NCI-H510A (cell line): Measurements from ENCODE around the gene HNMT.
"Not testable (repeated sequence)": the region's sequence is repeated elsewhere in the genome, so short reads cannot be mapped to it uniquely, and the experiment has no call there.

Source experiments
- DNase-seq: peaks from one replicate; lab custom pipeline; 2025; lab: John Stamatoyannopoulos, UW

Gene HNMT

GRCh38 chr2:137964066-137964858 is at the start of gene HNMT:
Gene HNMT, plus strand, starts transcription at chr2:137964473. Its CDS starts 19 bp downstream, at chr2:137964492.
- no peak for DNase-seq

DNA sequence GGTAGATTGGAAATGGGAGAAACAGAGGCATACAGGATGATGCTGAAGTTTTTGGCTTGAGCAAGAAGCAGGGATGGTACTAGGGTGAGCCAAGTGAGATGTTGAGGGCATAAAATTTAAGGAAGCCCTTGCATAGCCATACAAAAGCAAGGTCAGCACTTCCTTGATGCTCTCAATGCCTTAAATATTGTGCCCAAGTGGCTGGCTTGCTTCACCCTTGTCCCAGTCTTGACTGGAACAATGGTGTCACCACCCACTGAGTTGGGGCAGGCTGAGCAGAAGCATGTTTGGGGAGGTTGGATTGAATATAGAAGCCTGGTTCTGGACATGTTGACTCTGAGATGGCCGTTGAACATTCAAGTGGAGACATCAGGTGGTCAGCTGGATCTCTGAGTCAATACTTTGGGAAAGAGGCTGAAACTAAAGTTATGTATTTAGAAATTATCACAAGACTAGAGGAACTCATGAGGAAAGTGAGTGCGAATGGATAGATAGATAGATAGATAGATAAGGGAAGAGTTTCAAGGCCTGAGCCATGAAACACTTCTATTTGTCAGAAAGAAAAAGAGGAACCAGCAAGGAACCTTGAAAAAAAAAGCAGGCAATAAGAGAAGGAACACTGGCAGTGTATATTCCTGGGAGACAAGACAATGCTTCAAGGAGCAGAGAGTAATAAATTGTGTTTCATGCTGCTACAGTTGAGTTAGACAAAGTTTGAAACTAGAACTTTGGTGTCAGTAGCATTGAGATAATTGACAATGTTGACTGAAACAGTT is 43.0 kb upstream of the HNMT start:
- no peak for DNase-seq

- not testable (repeated sequence) for DNase-seq
Measured at GRCh38 chr2:137922171-137922570, 42.1 kb upstream of the HNMT start.

GRCh38 chr2:137924019-137924418 is 40.3 kb upstream of the HNMT start:
- DNase-seq, result no peak

DNA sequence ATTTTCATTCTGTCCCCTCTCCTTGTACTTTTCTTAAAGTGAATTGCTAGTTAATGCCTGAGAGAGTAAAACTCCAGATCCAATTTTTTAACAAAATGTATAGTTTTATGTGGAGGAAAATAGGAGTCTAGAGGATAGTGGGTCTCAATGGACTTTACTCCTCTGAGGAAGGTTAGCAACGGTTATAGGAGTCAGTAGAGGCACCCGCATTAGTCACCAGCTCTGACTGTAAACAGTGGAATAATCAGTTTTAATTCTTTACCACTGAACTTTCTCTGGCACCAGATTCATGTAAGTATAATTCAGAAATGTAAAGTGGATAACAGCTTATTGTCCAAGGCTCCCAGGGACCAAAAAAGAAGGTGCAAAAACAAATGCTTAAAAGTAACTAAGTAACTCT is 38.7 kb upstream of the HNMT start:
- DNase-seq, result no peak

DNA sequence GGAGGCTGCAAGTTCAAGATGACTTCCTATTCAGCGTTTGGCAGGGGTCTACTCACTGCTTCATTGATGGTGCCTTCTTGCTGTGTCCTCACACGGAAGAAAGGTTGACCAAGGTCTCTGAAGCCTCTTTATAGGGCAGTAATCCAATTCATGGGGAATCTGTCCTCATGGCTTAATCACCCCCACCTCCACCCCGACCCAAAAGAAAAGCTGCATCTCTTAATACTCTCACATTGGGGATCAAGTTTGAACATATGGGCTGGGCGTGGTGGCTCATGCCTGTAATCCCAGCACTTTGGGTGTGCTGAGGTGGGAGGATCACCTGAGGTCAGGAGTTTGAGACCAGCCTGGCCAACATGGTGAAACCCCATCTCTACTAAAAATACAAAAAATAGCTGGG is 36.4 kb upstream of the HNMT start:
- no peak for DNase-seq

DNA sequence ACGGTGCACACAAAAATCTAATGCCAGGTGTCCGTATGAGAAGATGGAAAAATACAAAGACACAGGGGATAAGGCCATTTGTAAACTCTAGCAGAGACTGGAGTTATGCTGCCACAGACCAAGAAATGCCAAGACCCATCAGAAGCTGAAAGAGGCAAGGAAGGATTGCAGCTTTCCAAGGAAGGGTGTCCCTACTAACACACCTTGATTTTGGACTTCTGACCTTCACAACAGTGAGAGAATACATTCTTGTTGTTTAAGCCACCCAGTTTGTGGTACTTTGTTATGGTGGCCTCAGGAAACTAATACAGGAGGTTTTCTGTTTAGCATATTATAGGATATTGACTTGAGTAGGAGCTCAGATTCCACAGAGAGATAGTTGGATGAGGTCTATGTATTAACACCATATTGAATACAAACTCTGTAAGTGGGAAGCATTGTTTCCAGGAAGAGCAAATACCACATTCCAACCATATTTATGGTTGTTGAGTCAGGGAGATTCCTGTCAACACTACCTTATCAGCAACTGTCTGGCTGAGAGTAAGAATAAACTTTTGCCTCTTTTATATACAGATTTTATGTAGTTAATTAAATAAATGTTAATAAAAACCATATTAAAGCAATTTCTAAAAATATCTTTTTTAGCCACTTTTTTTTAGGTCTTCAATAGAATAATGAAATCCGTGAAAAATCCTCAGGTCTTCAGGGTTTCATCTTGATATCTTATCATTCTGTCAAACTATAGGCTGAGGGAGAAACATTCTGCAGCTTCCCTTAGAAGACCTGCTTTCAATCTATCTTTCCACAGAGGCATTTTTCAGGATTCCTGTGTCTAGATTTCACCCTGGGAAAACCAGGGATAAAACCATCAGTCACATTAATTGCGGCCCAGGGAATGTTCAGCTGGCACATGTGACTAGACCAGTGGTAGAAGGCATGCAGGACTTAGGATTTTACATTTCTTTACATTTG is 35.4 kb upstream of the HNMT start:
- no peak for DNase-seq

DNA sequence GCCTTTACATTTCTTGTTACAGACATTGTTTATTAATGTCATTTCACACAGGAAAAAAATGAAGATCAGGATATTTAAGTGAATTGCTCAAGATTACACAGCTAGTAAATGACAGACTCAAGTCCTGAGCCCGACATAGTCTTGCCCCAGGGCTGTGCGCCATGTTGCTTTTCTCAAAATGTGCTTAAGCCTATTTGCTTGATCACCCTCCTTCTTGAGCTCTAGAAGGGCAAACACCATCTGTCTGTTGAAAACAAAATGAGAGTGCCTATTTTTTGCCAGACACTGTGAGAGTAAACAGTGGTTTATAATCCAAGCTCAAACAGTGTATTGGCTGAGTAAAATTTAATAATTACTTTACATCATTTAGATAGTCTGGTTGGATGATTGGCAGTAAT is 34.8 kb upstream of the HNMT start:
- no peak for DNase-seq

DNA sequence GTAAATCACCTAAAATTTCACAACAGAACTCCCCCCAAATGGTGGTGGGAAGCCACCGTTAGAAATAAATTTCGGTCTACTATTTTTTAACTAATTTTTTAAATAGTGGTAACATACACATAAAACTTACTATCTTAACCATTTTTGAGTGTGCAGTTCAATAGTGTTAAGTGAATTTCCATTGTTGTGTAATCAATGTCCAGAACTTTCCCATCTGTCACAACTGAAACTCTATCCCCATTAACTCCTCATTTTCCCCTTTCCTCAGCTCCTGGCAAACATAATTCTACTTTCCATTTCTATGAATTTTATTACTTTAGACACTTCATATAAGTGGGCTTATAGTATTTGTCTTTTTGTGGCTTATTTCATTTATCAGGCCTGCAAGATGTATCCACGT is 34.1 kb upstream of the HNMT start:
- DNase-seq, result no peak

DNA sequence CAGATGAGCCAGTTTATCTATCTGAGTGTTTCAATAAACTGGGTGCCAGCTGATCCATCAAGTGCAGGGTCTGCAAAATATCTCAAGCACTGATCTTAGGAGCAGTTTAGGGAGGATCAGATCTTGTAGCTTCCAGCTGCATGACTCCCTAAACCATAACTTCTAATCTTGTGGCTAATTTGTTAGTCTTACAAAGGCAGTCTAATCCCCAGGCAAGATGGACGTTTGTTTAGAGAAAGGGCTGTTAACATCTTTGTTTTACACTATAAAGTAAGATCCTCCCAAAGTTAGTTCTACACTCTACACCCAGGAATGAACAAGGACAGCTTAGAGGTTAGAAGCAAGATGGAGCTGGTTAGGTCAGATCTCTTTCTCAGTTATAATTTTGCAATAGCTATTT is 28.7 kb upstream of the HNMT start:
- no peak for DNase-seq

DNA sequence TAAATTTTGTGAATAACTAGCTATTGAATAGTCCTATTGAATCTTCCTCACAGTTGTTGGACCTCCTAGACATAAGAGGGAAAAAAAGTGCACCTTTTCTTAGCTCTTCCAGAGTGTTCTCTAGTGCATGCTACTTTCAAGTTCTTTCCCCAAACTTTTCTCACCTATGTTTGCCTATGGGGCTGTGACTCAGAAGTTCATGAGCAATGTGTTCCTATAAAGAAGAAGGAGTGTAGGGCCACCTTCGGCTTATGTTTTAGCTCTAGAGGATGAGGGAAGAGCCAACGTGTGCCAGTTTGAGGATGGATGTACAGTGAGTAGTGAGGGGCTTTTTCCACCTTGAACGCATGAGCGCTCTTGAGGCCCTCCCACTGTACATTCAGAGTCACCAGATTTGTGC is 27.0 kb upstream of the HNMT start:
- DNase-seq, result no peak

DNA sequence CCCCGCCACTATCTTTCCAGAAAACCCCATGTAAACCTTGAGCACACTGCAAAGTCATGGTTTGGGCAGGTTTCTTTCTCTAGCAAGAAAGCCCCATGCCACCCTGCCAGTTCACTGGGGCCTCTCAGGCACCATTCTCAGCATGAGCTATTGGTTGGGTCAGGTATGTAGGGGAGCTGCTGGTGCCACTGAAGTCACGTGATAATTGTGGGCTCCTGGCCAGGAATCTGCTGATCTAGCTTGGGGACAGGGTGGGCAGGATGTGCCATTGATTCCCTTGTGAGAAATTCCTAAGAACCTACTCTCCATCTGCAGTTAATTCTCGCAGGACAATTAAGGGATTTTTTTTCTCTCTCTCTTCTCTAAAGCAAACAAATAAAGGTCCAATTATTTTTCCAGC is 26.5 kb upstream of the HNMT start:
- DNase-seq, result no peak

- no peak for DNase-seq
Measured at GRCh38 chr2:137938204-137938603, 26.1 kb upstream of the HNMT start.

- DNase-seq, result no peak
Measured at GRCh38 chr2:137939026-137939425, 25.2 kb upstream of the HNMT start.

DNA sequence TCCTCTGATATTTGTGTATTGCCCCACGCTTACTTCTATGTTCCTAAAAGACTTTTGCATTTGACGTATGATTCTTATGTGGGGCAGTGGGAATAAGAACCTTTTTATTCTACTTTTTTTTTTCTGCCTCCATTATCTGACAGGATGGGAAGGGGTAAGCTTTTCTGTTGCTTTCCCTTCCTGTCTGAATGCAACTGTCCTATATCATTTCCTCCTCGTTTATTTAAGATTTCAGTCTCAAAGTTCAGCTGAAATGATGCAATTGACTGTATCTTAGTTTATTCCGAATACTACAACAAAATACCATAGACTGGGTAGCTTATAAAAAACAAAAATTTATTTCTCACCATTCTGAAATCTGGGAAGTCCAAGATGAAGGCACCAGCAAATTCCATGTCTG is 24.1 kb upstream of the HNMT start:
- no peak for DNase-seq

DNA sequence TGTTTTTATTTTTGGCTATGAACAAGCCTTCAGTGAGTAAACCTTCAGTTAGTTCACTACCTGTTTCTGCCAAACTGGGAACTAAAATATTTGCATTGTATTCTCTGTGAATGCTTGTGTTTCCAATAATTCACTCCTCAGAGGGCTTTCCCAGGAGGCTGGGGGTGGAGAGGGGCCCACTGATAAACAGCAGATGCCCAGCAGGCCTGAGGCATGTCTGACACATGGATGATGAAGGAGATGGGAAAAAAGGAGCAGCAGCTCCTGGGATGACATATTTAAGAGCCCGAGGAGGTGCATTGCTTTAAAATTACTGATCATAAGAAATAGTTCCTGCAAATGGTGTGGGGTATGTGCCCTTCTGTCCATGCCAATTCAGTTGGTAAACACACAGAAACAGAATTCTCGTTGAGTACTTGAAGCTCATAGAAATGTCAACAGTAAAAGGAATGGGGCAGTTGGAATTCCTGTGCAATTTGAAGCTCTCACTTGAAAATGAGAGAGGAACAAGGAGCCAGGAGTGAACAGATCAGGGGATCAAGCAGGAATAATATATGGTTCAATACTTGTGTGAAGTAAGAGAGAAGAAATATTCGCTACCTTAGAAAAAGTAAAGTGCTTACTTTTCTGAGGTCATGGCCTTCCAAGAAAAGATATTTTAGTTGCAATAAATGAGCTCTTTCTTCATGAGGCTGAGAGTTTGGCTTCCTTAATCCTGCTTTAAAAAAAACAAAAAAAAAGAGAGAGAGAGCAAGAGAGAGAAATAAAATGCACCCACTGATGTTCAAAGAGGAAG is 22.0 kb upstream of the HNMT start:
- no peak for DNase-seq

DNA sequence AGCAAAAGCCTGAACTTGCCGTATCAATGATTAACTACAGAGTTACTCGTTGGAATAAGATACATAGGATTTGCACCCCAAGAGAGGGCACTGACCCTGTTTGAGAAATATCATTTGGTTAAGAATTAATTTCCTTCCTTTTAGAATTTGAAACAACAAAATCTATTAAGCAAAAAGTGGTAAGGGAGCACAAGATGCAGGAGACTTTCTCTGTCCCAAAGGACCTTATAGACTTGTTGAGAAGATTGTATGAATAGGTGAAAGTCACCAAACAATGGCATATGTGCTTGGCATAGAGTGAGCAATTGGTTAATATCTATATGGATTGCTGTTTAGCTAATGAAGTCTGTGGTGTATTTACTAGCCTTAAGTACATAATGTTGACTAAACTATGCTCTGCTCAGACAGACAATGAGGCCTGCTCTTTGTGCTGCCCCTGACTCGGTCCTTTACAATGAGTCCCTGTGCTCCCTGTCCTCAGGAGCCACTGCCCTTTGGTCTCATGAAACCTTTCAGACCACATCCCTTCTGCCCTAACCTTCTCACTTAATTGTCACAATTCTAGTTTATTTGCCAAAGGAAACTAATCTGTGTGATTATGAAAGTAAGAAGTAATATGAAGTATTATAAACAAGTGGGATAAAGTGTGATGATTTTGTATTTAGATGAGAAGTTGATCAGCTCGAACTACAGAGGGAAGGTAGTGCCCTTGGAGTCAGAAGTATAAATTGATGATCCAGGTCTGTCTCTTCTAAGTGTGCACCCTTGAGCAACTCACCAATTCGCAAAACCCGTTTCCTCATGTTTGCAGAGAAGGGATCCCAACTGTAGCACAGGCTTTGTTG is 21.2 kb upstream of the HNMT start:
- DNase-seq, result no peak

DNA sequence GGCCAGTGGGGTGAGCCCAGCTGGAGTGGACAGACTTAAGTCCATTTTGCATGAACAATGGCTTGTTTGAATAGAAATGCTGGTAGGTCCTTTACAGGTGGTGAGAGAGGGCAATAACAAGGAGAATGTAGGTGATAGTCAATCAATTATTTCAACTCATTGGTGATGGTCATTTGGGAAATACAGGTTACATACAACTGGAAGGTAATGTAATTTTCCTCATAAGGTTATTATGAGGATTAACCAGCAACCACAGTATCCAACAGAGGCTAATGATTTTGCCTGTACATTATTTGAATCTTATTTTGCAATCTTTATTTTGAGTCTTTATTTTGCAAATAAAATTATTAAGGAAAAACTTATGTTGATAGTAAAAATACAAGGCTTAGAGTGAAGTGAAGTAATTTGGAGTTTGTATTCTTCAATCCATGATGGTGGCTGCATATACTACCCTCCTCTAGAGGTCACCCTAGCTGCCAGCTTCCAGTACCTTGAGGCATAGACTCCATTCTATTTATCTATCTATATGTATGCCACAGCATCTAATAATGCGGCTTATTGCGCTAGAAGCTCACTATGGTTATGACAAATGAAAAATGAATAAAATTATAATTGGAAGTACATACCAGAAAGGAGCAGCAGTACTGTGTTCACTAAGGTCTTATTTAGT is 20.5 kb upstream of the HNMT start:
- no peak for DNase-seq

- no peak for DNase-seq
Measured at GRCh38 chr2:137944714-137945113, 19.6 kb upstream of the HNMT start.

DNA sequence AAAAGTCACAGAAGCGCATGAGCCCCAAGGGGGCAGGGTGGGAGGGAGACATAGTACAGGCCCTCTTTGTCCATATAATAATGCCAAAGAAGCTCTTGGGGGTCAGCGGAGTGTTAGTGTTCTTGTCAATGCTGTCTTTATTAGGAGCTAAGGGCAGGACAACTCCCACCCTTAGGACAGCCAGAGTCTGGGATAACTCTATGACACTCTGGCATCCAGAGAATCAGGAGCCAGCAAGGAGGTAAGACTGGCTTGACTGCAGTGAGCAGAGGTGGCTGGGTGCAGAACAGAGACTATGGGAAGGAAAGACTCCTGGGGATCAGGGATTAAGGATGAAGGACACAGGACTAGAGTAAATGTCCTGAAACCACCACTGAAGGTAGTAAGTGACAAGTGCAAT is 19.0 kb upstream of the HNMT start:
- DNase-seq, result no peak
